ENCODE data around the gene SLC4A4. TPM values are rescaled to one million over a fixed set of nuclear protein-coding genes. Genes with fewer than 3 reads are reported as not detected.
A peak's percentile ranks its signal among the peaks of the same experiment; 100 is the strongest.
"Not testable (repeated sequence)": the region's sequence is repeated elsewhere in the genome, so short reads cannot be mapped to it uniquely, and the experiment has no call there.

The SLC4A4 gene
- polyA plus RNA-seq, 4 donors = 53.6 to 80.1 (median 68.4) TPM

GRCh38 chr4:71406459-71406963 is 67.7 kb downstream of the SLC4A4 start:
- DNase-seq (ENCODE audit: low read depth in 4 of 4, low spot score in 2 of 4) = no peak

GRCh38 chr4:71408961-71409360 is 70.1 kb downstream of the SLC4A4 start:
- DNase-seq (ENCODE audit: low read depth in 4 of 4, low spot score in 2 of 4) = not testable (repeated sequence)

- no peak for DNase-seq (ENCODE audit: low read depth in 4 of 4, low spot score in 2 of 4)
Measured at GRCh38 chr4:71411981-71412380, 73.2 kb downstream of the SLC4A4 start.

GRCh38 chr4:71415491-71415890 is 76.7 kb downstream of the SLC4A4 start:
- no peak for DNase-seq (ENCODE audit: low read depth in 4 of 4, low spot score in 2 of 4)

- no peak for DNase-seq (ENCODE audit: low read depth in 4 of 4, low spot score in 2 of 4)
Measured at GRCh38 chr4:71417150-71417549, 78.3 kb downstream of the SLC4A4 start.

GRCh38 chr4:71426381-71427042 is 87.7 kb downstream of the SLC4A4 start:
- DNase-seq (ENCODE audit: low read depth in 4 of 4, low spot score in 2 of 4) = no peak

GRCh38 chr4:71429106-71429505 is 90.3 kb downstream of the SLC4A4 start:
- DNase-seq (ENCODE audit: low read depth in 4 of 4, low spot score in 2 of 4) = no peak

GRCh38 chr4:71429962-71430361 is 91.1 kb downstream of the SLC4A4 start:
- DNase-seq (ENCODE audit: low read depth in 4 of 4, low spot score in 2 of 4) = no peak

- no peak for DNase-seq (ENCODE audit: low read depth in 4 of 4, low spot score in 2 of 4)
Measured at GRCh38 chr4:71430609-71431008, 91.8 kb downstream of the SLC4A4 start.

GRCh38 chr4:71440612-71441011 is 101.8 kb downstream of the SLC4A4 start:
- DNase-seq (ENCODE audit: low read depth in 4 of 4, low spot score in 2 of 4) = no peak

GRCh38 chr4:71441186-71442169 is 102.7 kb downstream of the SLC4A4 start:
- DNase-seq (ENCODE audit: low read depth in 4 of 4, low spot score in 2 of 4) = no peak

- DNase-seq (ENCODE audit: low read depth in 4 of 4, low spot score in 2 of 4) = no peak
Measured at GRCh38 chr4:71442336-71442735, 103.5 kb downstream of the SLC4A4 start.

GRCh38 chr4:71444395-71444794 is 105.6 kb downstream of the SLC4A4 start:
- peak in 1 of 4 donors; percentile 21 for DNase-seq (ENCODE audit: low read depth in 4 of 4, low spot score in 2 of 4)

- no peak for DNase-seq (ENCODE audit: low read depth in 4 of 4, low spot score in 2 of 4)
Measured at GRCh38 chr4:71445811-71446210, 107.0 kb downstream of the SLC4A4 start.

- no peak for DNase-seq (ENCODE audit: low read depth in 4 of 4, low spot score in 2 of 4)
Measured at GRCh38 chr4:71446479-71447081, 107.8 kb downstream of the SLC4A4 start.

GRCh38 chr4:71449040-71449439 is 110.2 kb downstream of the SLC4A4 start:
- DNase-seq (ENCODE audit: low read depth in 4 of 4, low spot score in 2 of 4) = no peak

GRCh38 chr4:71449878-71450277 is 111.1 kb downstream of the SLC4A4 start:
- no peak for DNase-seq (ENCODE audit: low read depth in 4 of 4, low spot score in 2 of 4)

GRCh38 chr4:71453531-71453930 is 114.7 kb downstream of the SLC4A4 start:
- DNase-seq (ENCODE audit: low read depth in 4 of 4, low spot score in 2 of 4) = no peak

- no peak for DNase-seq (ENCODE audit: low read depth in 4 of 4, low spot score in 2 of 4)
Measured at GRCh38 chr4:71456841-71457240, 118.0 kb downstream of the SLC4A4 start.

GRCh38 chr4:71460371-71460770 is 121.6 kb downstream of the SLC4A4 start:
- DNase-seq (ENCODE audit: low read depth in 4 of 4, low spot score in 2 of 4) = no peak

- DNase-seq (ENCODE audit: low read depth in 4 of 4, low spot score in 2 of 4) = no peak
Measured at GRCh38 chr4:71461422-71461821, 122.6 kb downstream of the SLC4A4 start.

All from left renal cortex interstitium (tissue), 4 donors.